ENCODE results near the gene HENMT1. TPM values are rescaled to one million over a fixed set of nuclear protein-coding genes. Genes with fewer than 3 reads are reported as not detected.
"Not testable (repeated sequence)": the region's sequence is repeated elsewhere in the genome, so short reads cannot be mapped to it uniquely, and the experiment has no call there.

Gene HENMT1
- total RNA-seq, 4 donors from 2014 or later = 2.5 to 3.6 (median 2.9) TPM

DNA sequence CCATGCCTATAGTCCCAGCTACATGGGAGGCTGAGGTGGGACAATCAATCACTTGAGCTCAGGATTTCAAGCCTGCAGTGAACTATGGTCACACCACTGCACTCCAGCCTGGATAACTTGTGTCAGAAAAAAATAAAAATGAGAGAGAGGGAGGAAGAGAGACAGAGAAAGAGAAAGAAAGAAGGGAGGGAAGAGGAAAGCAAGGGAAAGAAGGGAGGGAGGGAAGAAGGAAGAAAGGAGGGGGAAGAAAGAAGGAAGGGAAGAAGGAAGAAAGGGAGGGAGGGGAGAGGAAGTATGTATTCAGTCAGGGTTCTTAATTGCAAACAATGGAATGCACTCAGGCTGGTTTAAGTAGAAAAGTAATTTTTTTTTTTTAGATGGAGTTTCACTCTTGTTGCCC lies 7.9 kb upstream of the HENMT1 start:
- Histone ChIP-seq H3K4me1 (no peaks in the 10 kb centered on the region), H3K9me3 (no peaks in the 10 kb centered on the region), H3K27ac (no peak overlapping the region), H3K4me3 (no peak overlapping the region), H3K27me3 (peaks cover 16% of the 10 kb centered on the region), H3K36me3 (no peaks in the 10 kb centered on the region)
- ATAC-seq = no peak
- TF ChIP-seq POLR2AphosphoS5 (IDR thresholded peaks at IDR 0.05) (no peak), CTCF (IDR thresholded peaks at IDR 0.05) (no peak), POLR2A (IDR thresholded peaks at IDR 0.05) (no peak), EP300 (IDR thresholded peaks at IDR 0.05) (no peak)

GRCh38 chr1:108667422-108667821 lies 6.5 kb upstream of the HENMT1 start:
- peaks cover 16% of the 10 kb centered on the region for H3K27me3 ChIP-seq
- H3K9me3 ChIP-seq, H3K4me3 ChIP-seq, H3K36me3 ChIP-seq, ATAC-seq, H3K27ac ChIP-seq, H3K4me1 ChIP-seq: not testable (repeated sequence)
- WGBS, 2 donors (ENCODE audit: low coverage in 1 of 2) = no CpG with 5 or more reads among the region's 28 CpGs

DNA sequence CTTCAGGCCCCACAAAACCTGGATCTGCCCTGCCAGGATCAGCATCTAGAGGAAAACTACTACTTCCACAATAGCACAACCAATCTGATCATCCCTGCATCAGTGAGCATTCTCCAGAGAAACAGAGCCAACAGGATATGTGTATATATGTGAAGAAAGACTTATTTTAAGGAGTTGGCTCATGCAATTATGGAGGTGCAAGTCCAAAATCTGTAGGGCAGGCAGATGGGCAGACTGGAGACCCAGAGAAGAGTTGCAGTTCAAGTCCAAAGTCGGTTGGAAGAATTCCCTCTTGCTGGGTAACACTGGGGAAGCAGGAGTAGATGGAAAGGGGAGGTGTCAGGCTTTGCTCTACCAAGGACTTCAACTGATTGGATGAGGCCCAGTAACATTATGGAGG lies 4.9 kb upstream of the HENMT1 start:
- WGBS, 2 donors (ENCODE audit: low coverage in 1 of 2) = 70 to 75% methylated on average over 1 of the region's 1 CpG
- H3K27me3 ChIP-seq = peaks cover 6% of the 10 kb centered on the region
- peaks cover 0 to 11% (median 0%) of the 10 kb centered on the region in 3 donors for H3K4me1 ChIP-seq
- H3K9me3 ChIP-seq = no peaks in the 10 kb centered on the region
- no peak overlapping the region for H3K4me3 ChIP-seq
- TF ChIP-seq CTCF (IDR thresholded peaks at IDR 0.05) (no peak), EP300 (IDR thresholded peaks at IDR 0.05) (no peak), POLR2A (IDR thresholded peaks at IDR 0.05) (no peak), POLR2AphosphoS5 (IDR thresholded peaks at IDR 0.05) (no peak)
- ATAC-seq = no peak
- no peaks in the 10 kb centered on the region for H3K36me3 ChIP-seq
- no peak overlapping the region for H3K27ac ChIP-seq

- no peak overlapping the region for H3K27ac ChIP-seq
- ATAC-seq = no peak
- TF ChIP-seq POLR2AphosphoS5 (IDR thresholded peaks at IDR 0.05) (no peak), CTCF (IDR thresholded peaks at IDR 0.05) (no peak), POLR2A (IDR thresholded peaks at IDR 0.05) (no peak), EP300 (IDR thresholded peaks at IDR 0.05) (no peak)
- WGBS, 2 donors (ENCODE audit: low coverage in 1 of 2) = 67 to 76% methylated on average over 2 of the region's 2 CpGs
- H3K36me3 ChIP-seq = no peaks in the 10 kb centered on the region
- H3K4me3 ChIP-seq = no peak overlapping the region
- H3K27me3 ChIP-seq = no peaks in the 10 kb centered on the region
- no peaks in the 10 kb centered on the region for H3K9me3 ChIP-seq
- peaks cover 0 to 11% (median 0%) of the 10 kb centered on the region in 3 donors for H3K4me1 ChIP-seq
These were observed 4.2 kb upstream of the HENMT1 start for GRCh38 chr1:108665067-108665466.

DNA sequence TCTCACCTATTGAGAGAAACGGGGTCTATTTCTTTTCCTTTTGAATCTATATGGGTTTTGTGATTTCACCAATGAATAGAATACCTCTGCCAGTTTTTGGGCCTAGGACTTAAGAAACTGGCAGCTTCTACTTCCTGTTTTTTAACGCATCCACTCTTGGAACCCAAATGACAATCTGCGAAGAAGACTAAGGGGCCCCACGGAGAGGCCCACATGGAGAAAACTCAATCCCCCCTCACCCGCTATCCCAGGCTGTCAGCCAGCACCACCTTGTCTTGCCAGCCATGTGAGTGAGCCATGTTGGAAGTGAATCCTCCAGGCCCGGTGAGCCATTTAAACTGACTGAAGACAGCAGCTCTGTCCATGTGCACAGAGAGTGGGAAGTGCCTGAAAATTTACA lies 3.6 kb upstream of the HENMT1 start:
- Histone ChIP-seq H3K27me3 (no peaks in the 10 kb centered on the region), H3K4me3 (no peak overlapping the region), H3K27ac (no peak overlapping the region), H3K36me3 (no peaks in the 10 kb centered on the region), H3K4me1 (peaks cover 0 to 11% (median 0%) of the 10 kb centered on the region in 3 donors), H3K9me3 (no peaks in the 10 kb centered on the region)
- 70 to 88% methylated on average over 5 of the region's 6 CpGs for WGBS, 2 donors (ENCODE audit: low coverage in 1 of 2)
- ATAC-seq = no peak
- TF ChIP-seq POLR2AphosphoS5 (IDR thresholded peaks at IDR 0.05) = no peak
- no peak for TF ChIP-seq CTCF (IDR thresholded peaks at IDR 0.05)
- TF ChIP-seq POLR2A (IDR thresholded peaks at IDR 0.05) = no peak
- no peak for TF ChIP-seq EP300 (IDR thresholded peaks at IDR 0.05)
